ENCODE data around the gene ARPC4. TPM values are rescaled to one million over a fixed set of nuclear protein-coding genes. Genes with fewer than 3 reads are reported as not detected.
A peak's percentile ranks its signal among the peaks of the same experiment; 100 is the strongest.
"Not testable (repeated sequence)": the region's sequence is repeated elsewhere in the genome, so short reads cannot be mapped to it uniquely, and the experiment has no call there.

ARPC4 gene
- total RNA-seq, 2 donors from 2014 or later, result 69.0 to 89.6 TPM

DNA sequence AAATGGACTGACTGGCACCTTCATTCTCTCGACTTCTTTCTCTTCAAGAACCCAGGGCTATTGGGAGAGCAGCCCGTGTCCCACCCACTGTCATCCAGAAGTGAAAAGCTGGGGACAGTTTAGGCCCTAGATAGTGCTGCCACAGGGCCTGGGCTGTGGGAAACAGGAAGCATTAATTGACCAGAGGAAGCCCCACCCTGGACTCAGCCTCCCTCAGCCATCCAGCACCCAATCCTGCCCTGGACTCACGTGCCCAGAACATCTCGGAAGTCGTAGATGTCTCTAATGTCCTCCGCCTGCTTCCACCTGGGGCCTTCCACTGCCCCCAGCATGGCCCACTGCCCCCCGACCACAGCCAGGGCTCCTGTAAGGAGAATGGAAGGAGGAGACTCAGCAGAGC lies 25.5 kb upstream of the ARPC4 start:
- Histone ChIP-seq H3K4me3 (no peak overlapping the region), H3K36me3 (peaks cover 6% of the 10 kb centered on the region), H3K27ac (peak overlapping the region; percentile 13 to 49), H3K4me1 (peaks cover 0 to 42% of the 10 kb centered on the region in 2 donors), H3K9me3 (no peaks in the 10 kb centered on the region), H3K27me3 (no peaks in the 10 kb centered on the region)
- TF ChIP-seq, protein P1, sequence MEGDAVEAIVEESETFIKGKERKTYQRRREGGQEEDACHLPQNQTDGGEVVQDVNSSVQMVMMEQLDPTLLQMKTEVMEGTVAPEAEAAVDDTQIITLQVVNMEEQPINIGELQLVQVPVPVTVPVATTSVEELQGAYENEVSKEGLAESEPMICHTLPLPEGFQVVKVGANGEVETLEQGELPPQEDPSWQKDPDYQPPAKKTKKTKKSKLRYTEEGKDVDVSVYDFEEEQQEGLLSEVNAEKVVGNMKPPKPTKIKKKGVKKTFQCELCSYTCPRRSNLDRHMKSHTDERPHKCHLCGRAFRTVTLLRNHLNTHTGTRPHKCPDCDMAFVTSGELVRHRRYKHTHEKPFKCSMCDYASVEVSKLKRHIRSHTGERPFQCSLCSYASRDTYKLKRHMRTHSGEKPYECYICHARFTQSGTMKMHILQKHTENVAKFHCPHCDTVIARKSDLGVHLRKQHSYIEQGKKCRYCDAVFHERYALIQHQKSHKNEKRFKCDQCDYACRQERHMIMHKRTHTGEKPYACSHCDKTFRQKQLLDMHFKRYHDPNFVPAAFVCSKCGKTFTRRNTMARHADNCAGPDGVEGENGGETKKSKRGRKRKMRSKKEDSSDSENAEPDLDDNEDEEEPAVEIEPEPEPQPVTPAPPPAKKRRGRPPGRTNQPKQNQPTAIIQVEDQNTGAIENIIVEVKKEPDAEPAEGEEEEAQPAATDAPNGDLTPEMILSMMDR (IDR thresholded peaks at IDR 0.05), result no peak
- peak; percentile 62 for DNase-seq (ENCODE audit: low spot score)

- no peaks in the 10 kb centered on the region for H3K9me3 ChIP-seq
- H3K4me1 ChIP-seq, result peaks cover 0 to 42% of the 10 kb centered on the region in 2 donors
- peak overlapping the region in 1 of 2 donors; percentile 84 for H3K27ac ChIP-seq
- H3K36me3 ChIP-seq, result peaks cover 6% of the 10 kb centered on the region
- TF ChIP-seq, protein P1 (IDR thresholded peaks at IDR 0.05), result no peak
- no peak for DNase-seq (ENCODE audit: low spot score)
- H3K27me3 ChIP-seq, result no peaks in the 10 kb centered on the region
- no peak overlapping the region for H3K4me3 ChIP-seq
These were observed 24.6 kb upstream of the ARPC4 start for GRCh38 chr3:9768141-9768775.

GRCh38 chr3:9769012-9769411 lies 23.9 kb upstream of the ARPC4 start:
- Histone ChIP-seq H3K27me3 (no peaks in the 10 kb centered on the region), H3K4me3 (peak overlapping the region; percentile 75 to 77), H3K9me3 (no peaks in the 10 kb centered on the region), H3K27ac (peak overlapping the region; percentile 84 to 88), H3K36me3 (peaks cover 6% of the 10 kb centered on the region), H3K4me1 (peaks cover 0 to 42% of the 10 kb centered on the region in 2 donors)
- no peak for DNase-seq (ENCODE audit: low spot score)
- TF ChIP-seq, protein P1 (IDR thresholded peaks at IDR 0.05), result no peak

DNA sequence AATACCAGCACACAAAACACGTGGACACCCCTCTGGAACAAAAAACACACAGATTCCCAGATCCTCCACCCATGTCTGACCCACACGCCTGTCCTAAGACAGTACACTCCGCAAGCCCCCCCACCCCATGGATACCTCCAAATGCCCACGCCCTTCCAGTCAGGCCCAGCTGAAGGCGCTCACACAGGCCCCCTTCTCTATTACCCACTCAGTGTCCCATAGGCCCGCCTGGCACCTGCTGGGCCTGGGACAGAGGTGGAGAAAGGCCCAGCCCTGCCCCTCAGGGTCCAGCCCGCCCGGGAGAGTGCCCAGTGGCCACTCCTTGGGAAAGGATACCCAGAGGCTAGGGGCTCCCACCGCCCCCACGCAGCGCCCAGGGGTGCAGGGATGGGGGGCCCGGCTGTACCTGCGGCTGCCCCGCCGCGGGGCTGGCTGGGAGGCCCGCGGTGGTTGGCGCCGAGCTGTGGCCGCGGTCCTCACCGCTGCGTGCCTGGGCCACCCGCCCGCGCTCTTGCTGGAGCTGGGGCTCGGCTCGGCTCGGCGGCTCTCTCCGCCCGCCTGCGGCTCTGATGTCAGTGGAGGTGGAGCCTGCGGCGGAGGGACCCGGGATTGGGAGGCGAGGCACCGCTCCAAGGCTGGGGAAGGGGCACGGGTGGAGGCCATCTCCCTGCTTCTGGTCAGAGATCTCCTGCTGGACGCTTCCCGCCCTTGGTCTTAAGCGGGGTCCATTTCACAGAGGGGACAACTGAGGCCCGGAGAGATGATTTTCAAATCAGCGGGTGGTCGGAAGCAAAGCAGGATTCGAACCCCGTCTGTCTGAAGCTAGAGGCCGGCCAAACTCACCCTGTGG lies 23.2 kb upstream of the ARPC4 start, which contains the start of gene CAMK1:
Gene CAMK1, minus strand, starts transcription at position 522 of the 850 bp plus-strand sequence. CDS start 2,198 bp downstream, outside the sequence.
- TF ChIP-seq, protein P1 (IDR thresholded peaks at IDR 0.05), result no peak
- Histone ChIP-seq H3K27ac (peak within 1 kb of the TSS; percentile 84 to 88), H3K4me3 (peak within 1 kb of the TSS; percentile 75 to 77), H3K27me3 (no peaks in the 10 kb centered on the region), H3K36me3 (peaks cover 6% of the 10 kb centered on the region), H3K4me1 (peaks cover 0 to 42% of the 10 kb centered on the region in 2 donors), H3K9me3 (no peaks in the 10 kb centered on the region)
- peak; percentile 82 for DNase-seq (ENCODE audit: low spot score)

GRCh38 chr3:9770276-9770812 lies 22.5 kb upstream of the ARPC4 start:
- peak; percentile 91 for DNase-seq (ENCODE audit: low spot score)
- peaks cover 6% of the 10 kb centered on the region for H3K36me3 ChIP-seq
- peak overlapping the region; percentile 84 to 88 for H3K27ac ChIP-seq
- peak overlapping the region; percentile 75 to 77 for H3K4me3 ChIP-seq
- H3K9me3 ChIP-seq, result no peaks in the 10 kb centered on the region
- TF ChIP-seq, protein P1 (IDR thresholded peaks at IDR 0.05), result no peak
- peaks cover 0 to 42% of the 10 kb centered on the region in 2 donors for H3K4me1 ChIP-seq
- H3K27me3 ChIP-seq, result no peaks in the 10 kb centered on the region

DNA sequence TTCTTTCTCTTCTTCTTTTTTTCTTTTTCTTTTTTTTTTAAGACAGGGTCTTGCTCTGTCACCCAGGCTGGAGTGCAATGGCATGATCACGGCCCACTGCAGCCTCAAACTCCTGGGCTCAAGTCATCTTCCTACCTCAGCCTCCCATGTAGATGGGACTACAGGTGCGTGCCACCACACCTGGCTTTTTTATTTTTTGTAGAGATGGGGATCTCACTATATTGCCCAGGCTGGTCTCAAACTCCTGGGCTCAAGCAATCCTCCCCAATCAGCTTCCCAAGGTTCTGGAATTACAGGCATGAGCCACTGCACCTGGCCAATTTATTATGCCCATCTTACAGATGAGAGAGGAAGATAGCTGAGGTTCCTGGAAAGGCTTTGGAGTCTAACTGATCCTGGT lies 21.9 kb upstream of the ARPC4 start:
- not testable (repeated sequence) for DNase-seq (ENCODE audit: low spot score); H3K9me3 ChIP-seq; H3K27me3 ChIP-seq; H3K4me3 ChIP-seq; H3K36me3 ChIP-seq
- Histone ChIP-seq H3K4me1 (peaks cover 0 to 42% of the 10 kb centered on the region in 2 donors), H3K27ac (peak overlapping the region in 1 of 2 donors; percentile 84)
